ENCODE data around the gene IL10RA.
"Not testable (repeated sequence)": the region's sequence is repeated elsewhere in the genome, so short reads cannot be mapped to it uniquely, and the experiment has no call there.

Gene IL10RA

DNA sequence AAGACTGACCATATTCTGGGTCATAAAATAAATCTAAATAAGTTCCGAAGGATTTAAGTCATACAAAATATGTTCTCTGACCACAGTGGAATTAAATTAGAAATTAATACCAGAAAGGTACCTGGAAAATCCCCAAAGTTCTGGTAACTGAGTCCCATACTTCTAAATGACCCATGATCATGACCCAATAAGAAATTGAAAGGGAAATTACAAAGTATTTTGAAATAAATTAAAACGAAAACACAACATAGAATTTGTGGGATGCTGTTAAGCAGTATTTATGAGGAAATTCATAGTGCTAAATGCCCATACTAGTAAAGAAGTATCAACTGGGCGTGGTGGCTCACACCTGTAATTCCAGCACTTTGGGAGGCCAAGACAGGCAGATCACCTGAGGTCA, 23.4 kb upstream of the IL10RA start:
- no peak for DNase-seq

- DNase-seq = no peak
These were observed 19.3 kb upstream of the IL10RA start for GRCh38 chr11:117966908-117967307.

GRCh38 chr11:117969160-117969991, 16.8 kb upstream of the IL10RA start:
- no peak for DNase-seq

DNA sequence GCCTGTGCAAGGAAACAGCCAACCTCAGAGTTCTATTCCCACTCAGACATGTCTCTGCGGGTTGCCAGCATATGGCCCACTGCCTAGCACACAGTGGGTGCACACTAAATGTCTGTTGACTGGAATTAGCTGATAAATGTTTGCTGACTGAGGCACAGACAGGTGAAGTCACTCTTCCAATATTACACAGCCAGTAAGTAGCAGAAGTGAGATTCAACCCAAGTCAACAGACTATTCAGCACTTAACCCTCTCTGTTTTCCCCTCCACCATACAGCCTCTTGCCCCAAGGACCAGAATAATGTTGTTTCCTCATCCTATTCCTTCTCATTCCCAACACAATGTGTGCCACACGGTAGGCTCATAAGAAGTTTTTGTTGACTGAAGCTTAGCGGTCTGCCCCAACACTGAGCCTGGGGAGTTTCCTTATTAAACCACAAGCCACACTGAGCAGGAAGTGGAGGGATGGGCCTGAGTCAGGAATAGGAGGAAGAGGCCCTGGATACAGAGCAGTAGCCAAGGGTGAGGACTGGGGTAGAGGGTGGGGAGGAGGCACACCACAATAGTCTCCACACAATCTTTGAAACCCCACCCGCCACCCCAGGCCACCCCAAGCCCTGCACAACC, 15.7 kb upstream of the IL10RA start:
- peak; percentile 73 for DNase-seq

DNA sequence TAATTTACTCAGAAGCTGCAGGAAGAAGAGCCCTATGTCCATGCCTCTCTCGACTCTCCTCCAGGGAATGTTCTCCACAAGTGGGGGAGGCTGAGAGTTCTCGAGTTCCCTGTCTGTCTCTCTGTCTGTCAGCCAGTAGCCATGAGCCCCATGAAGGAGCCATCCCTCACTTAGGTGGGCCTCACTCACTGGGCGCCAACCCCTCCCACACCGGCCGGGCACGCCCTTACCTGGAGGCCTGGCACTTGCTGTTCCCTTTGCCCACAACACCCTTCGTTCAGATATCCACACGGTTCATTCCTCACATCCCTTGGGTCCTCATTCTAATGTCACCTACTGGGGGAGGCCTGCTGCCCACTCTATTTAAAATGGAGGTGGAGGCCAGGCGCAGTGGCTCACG, 14.2 kb upstream of the IL10RA start:
- no peak for DNase-seq

GRCh38 chr11:117972629-117973502, 13.3 kb upstream of the IL10RA start:
- no peak for DNase-seq

GRCh38 chr11:117973503-117973860, 12.7 kb upstream of the IL10RA start:
- no peak for DNase-seq

- no peak for DNase-seq
These were observed 9.7 kb upstream of the IL10RA start for GRCh38 chr11:117976445-117976844.

DNA sequence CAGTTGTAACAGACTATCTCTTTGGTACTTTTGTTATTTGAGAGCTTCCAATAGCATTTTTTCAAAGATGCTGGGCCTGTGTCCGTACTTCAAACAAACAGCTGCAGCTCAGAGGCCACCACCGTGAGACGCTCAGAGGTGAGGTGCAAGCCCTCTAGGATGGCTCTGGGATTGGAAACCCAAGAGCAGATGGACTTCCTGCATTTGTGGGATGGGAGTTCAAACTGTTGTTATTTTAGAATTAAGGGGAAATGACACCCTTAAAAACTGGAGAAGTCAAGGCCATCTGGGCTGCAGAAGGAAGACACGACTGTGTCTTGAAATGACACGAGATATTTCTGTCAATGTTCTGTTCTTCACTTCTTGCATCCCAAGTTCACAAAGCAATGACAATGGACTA, 9.2 kb upstream of the IL10RA start:
- no peak for DNase-seq

GRCh38 chr11:117977612-117978264, 8.5 kb upstream of the IL10RA start:
- not testable (repeated sequence) for DNase-seq

DNA sequence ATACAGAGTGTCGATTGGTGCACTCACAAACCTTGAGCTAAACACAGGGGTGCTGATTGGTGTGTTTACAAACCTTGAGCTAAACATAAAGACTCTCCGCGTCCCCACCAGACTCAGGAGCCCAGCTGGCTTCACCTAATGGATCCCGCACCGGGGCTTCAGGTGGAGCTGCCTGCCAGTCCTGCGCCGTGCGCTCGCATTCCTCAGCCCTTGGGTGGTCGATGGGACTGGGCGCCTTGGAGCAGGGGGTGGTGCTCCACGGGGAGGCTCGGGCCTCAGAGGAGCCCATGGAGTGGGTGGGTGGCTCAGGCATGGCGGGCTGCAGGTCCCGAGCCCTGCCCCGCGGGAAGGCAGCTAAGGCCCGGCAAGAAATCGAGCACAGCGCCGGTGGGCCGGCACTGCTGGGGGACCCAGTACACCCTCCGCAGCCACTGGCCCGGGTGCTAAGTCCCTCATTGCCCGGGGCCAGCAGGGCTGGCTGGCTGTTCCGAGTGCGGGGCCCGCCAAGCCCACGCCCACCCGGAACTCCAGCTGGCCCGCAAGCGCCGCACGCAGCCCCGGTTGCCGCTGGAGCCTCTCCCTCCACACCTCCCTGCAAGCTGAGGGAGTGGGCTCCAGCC, 7.8 kb upstream of the IL10RA start:
- DNase-seq = not testable (repeated sequence)

DNA sequence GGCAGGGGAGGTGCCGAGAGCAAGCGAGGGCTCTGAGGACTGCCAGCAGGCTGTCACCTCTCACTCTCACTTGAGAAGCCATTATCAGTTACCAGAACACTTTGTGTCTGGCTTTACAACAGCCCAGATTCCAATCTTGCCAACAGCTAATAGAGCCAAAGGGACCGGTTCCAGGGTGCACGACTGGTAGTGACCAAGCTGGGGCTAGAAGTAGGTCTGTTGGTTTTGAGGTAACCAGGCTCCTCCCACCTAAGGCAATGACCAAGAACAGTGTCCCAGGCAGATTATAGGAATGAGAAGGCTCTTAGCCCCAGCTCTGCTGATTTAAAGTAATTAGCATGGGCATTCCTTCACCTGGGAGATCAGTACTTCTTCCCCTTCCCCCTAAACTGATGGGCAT, 7.2 kb upstream of the IL10RA start:
- DNase-seq = no peak

DNA sequence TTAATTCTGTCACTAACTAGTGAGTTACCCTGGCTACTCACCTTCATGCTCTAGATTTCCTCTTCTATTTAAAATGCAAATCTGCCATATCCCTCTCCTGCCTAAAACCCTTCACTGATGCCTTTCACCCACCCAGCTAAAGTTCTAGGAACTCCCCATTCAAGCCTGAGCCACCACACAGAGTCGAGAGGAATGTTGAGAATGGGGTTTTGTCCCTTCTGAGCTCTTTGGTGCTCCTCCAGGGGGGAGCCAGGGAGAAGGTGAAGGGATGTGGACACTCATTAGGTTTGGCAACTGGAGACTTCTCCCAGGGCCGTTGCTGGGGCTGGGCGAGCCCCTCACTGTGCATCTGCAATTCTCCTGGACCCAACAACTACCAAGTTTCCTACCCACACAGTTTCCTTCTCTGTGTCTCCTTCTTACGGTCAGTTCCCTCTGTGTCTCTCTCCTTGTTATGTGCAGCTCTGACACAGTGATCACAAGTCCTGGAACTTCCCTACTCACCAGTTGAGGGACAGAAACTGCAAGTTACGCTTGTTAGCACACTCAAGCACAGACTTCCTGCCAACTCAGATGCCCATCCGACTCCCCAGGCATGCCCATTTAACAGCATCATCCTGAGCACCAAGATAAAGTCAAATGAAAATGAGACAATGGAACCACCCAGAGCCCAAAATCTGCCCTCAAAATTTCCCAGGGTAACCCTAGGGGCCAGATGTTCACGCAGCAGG, 6.5 kb upstream of the IL10RA start:
- peak; percentile 60 for DNase-seq

GRCh38 chr11:117980280-117980679, 5.9 kb upstream of the IL10RA start:
- no peak for DNase-seq

DNA sequence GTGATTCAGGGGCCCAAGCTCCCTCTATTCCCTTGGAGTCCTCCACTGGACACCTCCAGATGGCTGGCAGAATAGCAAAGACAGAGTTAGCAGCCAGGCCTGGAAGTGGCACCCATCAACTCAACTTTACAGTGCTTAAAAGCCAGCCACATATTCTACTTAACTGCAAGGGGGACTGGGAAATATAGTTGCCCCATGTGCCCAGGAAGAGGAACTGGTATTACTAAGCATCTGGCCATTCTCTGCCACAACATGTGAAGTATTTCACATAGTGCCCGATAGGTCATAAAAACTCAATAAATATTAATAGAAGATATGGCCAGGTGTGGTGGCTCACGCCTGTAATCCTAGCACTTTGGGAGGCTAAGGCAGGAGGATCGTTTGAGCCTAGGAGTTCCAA, 5.5 kb upstream of the IL10RA start:
- no peak for DNase-seq

DNA sequence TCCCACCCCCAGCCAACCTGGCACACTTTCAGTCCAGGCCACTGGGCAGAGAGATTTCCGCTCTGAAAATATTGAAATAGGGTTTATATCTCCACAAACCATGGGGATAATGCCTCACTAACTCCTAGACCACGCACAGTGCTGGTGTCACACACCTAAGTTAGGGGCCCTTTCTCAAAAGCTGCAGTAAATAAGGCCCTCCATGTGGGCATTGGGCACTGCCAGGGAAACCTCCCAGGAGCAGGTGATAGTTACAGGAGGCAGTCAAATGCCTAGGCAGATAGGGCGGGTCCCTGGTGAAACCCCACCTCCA, 3.1 kb upstream of the IL10RA start:
- DNase-seq = no peak

DNA sequence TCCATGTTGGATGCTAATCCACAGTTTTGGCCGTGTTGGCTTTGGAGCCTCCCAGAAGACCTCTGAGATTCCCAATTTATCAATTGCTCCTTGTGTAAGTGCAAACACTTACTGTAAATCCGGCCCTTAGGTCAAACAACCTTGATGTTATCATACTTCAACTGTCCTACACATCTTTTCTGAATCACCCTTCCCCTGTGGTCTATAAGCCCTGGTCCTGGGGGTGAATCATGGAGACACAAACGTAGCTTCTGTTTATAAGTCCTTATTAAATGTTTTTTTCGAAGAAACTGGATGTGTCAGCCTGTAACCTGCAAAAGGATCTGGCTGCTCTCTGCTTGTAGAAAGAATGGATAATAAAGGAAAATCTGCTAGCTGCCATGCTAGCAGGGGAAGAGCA, 1.7 kb upstream of the IL10RA start:
- DNase-seq = peak; percentile 49

- peak; percentile 93 for DNase-seq
These were observed 884 bp downstream of the IL10RA start for GRCh38 chr11:117986981-117987574.

- DNase-seq = no peak
These were observed 3.3 kb downstream of the IL10RA start for GRCh38 chr11:117989351-117990102.

- no peak for DNase-seq
These were observed 5.9 kb downstream of the IL10RA start for GRCh38 chr11:117992136-117992535.

DNA sequence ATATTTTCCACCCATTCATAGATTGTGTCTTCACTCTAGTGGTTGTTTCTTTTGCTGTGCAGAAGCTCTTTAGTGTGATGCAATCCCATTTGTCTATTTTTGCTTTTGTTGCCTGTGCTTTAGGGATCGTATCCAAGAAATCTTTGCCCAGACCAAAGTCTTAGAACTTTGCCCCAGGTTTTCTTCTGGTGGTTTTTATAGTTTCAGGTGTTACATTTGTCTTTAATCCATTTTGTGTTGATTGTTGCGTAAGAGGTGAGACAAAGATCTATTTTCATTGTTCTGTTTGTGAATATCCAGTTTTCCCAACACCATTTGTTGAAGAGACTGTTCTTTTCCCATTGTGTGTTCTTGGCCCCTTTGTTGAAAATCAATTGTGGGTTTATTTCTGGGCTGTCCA, 6.4 kb downstream of the IL10RA start:
- DNase-seq = no peak
